Gastroesophageal sphincter (tissue), 3 donors: ENCODE measurements around the gene RPS3.

Experiments
- EP300 ChIP-seq: sonication (generic); formaldehyde crosslinking; IDR thresholded peaks from one replicate; pipeline ENCODE4 v1.6.1; 2017; ENCODE audit warnings: antibody characterized with exemption, mild to moderate bottlenecking
- TF ChIP-seq, protein P1 (sequence below), 4 experiments: fragments of 200-600 bp in 2 of 4; fragments of 450-650 bp in 2 of 4; sonication (generic) in 1 of 4; IDR thresholded peaks; one replicate each; pipeline ENCODE4 v1.5.1; 2017 to 2019; ENCODE audit warnings: antibody characterized with exemption in 4 of 4, mild to moderate bottlenecking in 2 of 4, moderate library complexity in 2 of 4

DNA sequence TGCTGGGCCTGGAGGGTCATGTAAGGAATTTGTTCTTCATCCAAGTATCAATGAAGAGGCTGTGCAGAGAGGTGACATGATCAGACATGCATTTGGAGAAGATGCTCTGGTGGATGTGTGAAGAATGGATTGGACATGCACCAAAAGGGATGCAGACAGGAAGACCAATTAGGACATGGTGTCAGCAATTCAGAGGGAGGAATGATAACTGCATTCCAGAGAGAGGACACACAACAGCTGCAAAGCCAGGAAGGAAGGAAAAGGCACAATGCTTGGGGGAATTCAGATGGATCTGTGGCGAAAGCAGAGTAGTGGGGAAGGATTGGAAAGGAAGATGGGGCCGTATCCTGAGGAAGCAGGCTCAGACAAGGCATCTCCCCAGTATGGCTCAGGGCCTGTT lies 42.7 kb upstream of the RPS3 start:
- TF ChIP-seq EP300, result no peak
- TF ChIP-seq, protein P1, sequence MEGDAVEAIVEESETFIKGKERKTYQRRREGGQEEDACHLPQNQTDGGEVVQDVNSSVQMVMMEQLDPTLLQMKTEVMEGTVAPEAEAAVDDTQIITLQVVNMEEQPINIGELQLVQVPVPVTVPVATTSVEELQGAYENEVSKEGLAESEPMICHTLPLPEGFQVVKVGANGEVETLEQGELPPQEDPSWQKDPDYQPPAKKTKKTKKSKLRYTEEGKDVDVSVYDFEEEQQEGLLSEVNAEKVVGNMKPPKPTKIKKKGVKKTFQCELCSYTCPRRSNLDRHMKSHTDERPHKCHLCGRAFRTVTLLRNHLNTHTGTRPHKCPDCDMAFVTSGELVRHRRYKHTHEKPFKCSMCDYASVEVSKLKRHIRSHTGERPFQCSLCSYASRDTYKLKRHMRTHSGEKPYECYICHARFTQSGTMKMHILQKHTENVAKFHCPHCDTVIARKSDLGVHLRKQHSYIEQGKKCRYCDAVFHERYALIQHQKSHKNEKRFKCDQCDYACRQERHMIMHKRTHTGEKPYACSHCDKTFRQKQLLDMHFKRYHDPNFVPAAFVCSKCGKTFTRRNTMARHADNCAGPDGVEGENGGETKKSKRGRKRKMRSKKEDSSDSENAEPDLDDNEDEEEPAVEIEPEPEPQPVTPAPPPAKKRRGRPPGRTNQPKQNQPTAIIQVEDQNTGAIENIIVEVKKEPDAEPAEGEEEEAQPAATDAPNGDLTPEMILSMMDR (IDR thresholded peaks at IDR 0.05), result no peak
